DOHH2 (cell line): ENCODE data around the gene RAB11B.

Source experiments
- CTCF ChIP-seq: fragments of 200-600 bp; sonication (generic); IDR thresholded peaks from one replicate; pipeline ENCODE4 v1.5.1; 2014; ENCODE audit warnings: antibody characterized with exemption, mild to moderate bottlenecking, low read depth, low read length; ENCODE audit not compliant: poor library complexity, severe bottlenecking
- EZH2phosphoT487 ChIP-seq: fragments of 200-600 bp; sonication (generic); IDR thresholded peaks from 2 replicates; pipeline ENCODE4 v1.6.1; 2017; ENCODE audit warnings: borderline replicate concordance, mild to moderate bottlenecking, antibody characterized with exemption, low read length, moderate library complexity, mixed read lengths

- TF ChIP-seq CTCF (no peak), EZH2phosphoT487 (no peak)
These were observed 19.8 kb upstream of the RAB11B start for GRCh38 chr19:8370176-8371010.
